ENCODE data around the gene INPP5J. TPM values are rescaled to one million over a fixed set of nuclear protein-coding genes. Genes with fewer than 3 reads are reported as not detected.

The INPP5J gene
- total and polyA plus RNA-seq, 10 of the 15 experiments (the other 5 are each of a cell fraction or from before 2014, with no cell fraction given): 0.18 to 2.8 (median 1.5) TPM; not detected in 1

- H4K20me1 ChIP-seq (ENCODE audit: control insufficient read depth, insufficient read depth): no peaks in the 10 kb centered on the region; the same call in 1 of the 2 replicates
- ChIA-PET CTCF (interaction anchor here (0.6 kb wide), 1 partner anchor 1191 kb away, joined by 3 read pairs; no protein-coding TSS in a partner anchor), RAD21 (ENCODE audit: unreplicated experiment) (no interaction called here), SMC1A (ENCODE audit: uncharacterized antibody, unreplicated experiment) (no interaction called here), POLR2A (no interaction called here)
- WGBS (ENCODE audit: insufficient coverage, insufficient replicate concordance, low lambda C conversion rate, missing lambda C conversion rate): 96% methylated on average over 4 of the region's 4 CpGs
- H3K9me3 ChIP-seq (replicated peaks; ENCODE audit: control insufficient read depth, insufficient read depth, low read length): no peaks in the 10 kb centered on the region
- no peak overlapping the region for H3K27ac ChIP-seq (ENCODE audit: control insufficient read depth, insufficient read depth)
- H3K4me2 ChIP-seq (ENCODE audit: control insufficient read depth, insufficient read depth): no peak overlapping the region
- no peaks in the 10 kb centered on the region for H3K27me3 ChIP-seq (replicated peaks in 1 of 2; ENCODE audit: control insufficient read depth in 2 of 2, insufficient read depth in 2 of 2, low read length in 1 of 2)
- in situ Hi-C loops (cut with MboI) (no loop called here), intact Hi-C loops (cut with micrococcal nuclease; ENCODE audit: unreplicated experiment) (no loop called here)
- no peaks in the 10 kb centered on the region for H3K36me3 ChIP-seq (ENCODE audit: control insufficient read depth in 2 of 2, insufficient read depth in 2 of 2, low read length in 1 of 2)
- BruUV-seq (replicated peaks): no TSS peak
- H3K4me1 ChIP-seq (ENCODE audit: control insufficient read depth, insufficient read depth, low read length): peaks cover 6% of the 10 kb centered on the region
- FAIRE-seq: no peak
- ATAC-seq: no peak
- no peak overlapping the region for H3K9ac ChIP-seq (ENCODE audit: control insufficient read depth, insufficient read depth, low read length)
- no peaks in the 10 kb centered on the region for H3K79me2 ChIP-seq (ENCODE audit: control insufficient read depth, insufficient read depth, low read length)
- H2AFZ ChIP-seq (ENCODE audit: control insufficient read depth, low read depth, low read length): no peak overlapping the region
- DNase-seq (ENCODE audit: low read depth, low spot score): no peak
- H3K4me3 ChIP-seq: no peak overlapping the region
- no peak for TF ChIP-seq NBN (IDR thresholded peaks at IDR 0.05)
- TF ChIP-seq SMAD5 (IDR thresholded peaks at IDR 0.05; ENCODE audit: low read depth): no peak
- TF ChIP-seq BCL3 (IDR thresholded peaks at IDR 0.05; ENCODE audit: borderline replicate concordance, insufficient read depth, low read depth, low read length, poor library complexity, severe bottlenecking): no peak
- no peak for TF ChIP-seq SMAD1 (IDR thresholded peaks at IDR 0.05; ENCODE audit: low read depth, partially characterized antibody)
- TF ChIP-seq PAX8 (IDR thresholded peaks at IDR 0.05): no peak
- no peak for TF ChIP-seq HDAC6 (IDR thresholded peaks at IDR 0.05; ENCODE audit: unreplicated experiment)
- no peak for TF ChIP-seq TARDBP (IDR thresholded peaks at IDR 0.05; ENCODE audit: borderline replicate concordance)
- TF ChIP-seq NFYB (IDR thresholded peaks at IDR 0.05; ENCODE audit: insufficient read depth, low read depth, low read length): no peak
- no peak for TF ChIP-seq CHD1 (IDR thresholded peaks at IDR 0.05; ENCODE audit: low read depth, low read length)
- TF ChIP-seq SIX5 (IDR thresholded peaks at IDR 0.05; ENCODE audit: low read depth, low read length, severe bottlenecking): no peak
- TF ChIP-seq RBBP5 (conservative IDR thresholded peaks at IDR 0.05): no peak
- TF ChIP-seq ZBTB33 (IDR thresholded peaks at IDR 0.05): no peak
- no peak for TF ChIP-seq ZNF384 (IDR thresholded peaks at IDR 0.05; ENCODE audit: borderline replicate concordance, low read depth, low read length)
- TF ChIP-seq IRF3 (IDR thresholded peaks at IDR 0.05): no peak
- no peak for TF ChIP-seq ZNF24 (IDR thresholded peaks at IDR 0.05)
These were observed 48.2 kb downstream of the INPP5J start for GRCh38 chr22:31170971-31171370.

All from GM12878 (cell line).